SK-N-SH (cell line): ENCODE data around the gene MRPL10. TPM values are rescaled to one million over a fixed set of nuclear protein-coding genes. Genes with fewer than 3 reads are reported as not detected.

Source experiments
- CTCF ChIA-PET: fragments of 300-600, 350-600 bp; formaldehyde crosslinking; extraction: SDS; loops from one replicate; lab custom pipeline; 2021; lab: Yijun Ruan, JAX
- POLR2A ChIA-PET: fragments of 350-600 bp; sonication (Branson Sonifier 250); formaldehyde crosslinking; extraction: SDS; loops from one replicate; lab custom pipeline; 2020; ENCODE audit warnings: antibody characterized with exemption, inconsistent platforms; lab: Yijun Ruan, JAX
- DNase-seq: peaks from one replicate; pipeline ENCODE4 v3.0.0; 2012
- H2AFZ ChIP-seq: fragments of 200-600 bp; sonication (generic); 2 replicates; pipeline ENCODE4 v1.8.1; 2016; ENCODE audit warnings: antibody characterized with exemption, mild to moderate bottlenecking, low read depth
- H3F3A ChIP-seq: fragments of 200-600 bp; sonication (generic); replicated peaks from 2 replicates; pipeline ENCODE3; 2016; ENCODE audit warnings: antibody characterized with exemption, mild to moderate bottlenecking; ENCODE audit not compliant: insufficient read depth
- H3K27ac ChIP-seq, 2 experiments: fragments of 200-500 bp in 1 of 2; fragments of 200-600 bp in 1 of 2; sonication (Bioruptor generic) in 1 of 2; sonication (generic), shearing (Covaris generic) in 1 of 2; 2 replicates each; pipeline versions ENCODE4 v1.5.1 to v1.6.1; 2014 to 2016; ENCODE audit warnings: low read depth in 2 of 2, inconsistent platforms in 1 of 2, low read length in 1 of 2, mild to moderate bottlenecking in 1 of 2, mixed read lengths in 1 of 2
- H3K27me3 ChIP-seq: fragments of 200-600 bp; sonication (generic), shearing (Covaris generic); 2 replicates; pipeline ENCODE4 v1.6.1; 2016; ENCODE audit warnings: mixed run types; ENCODE audit not compliant: insufficient read depth
- H3K36me3 ChIP-seq, 2 experiments: fragments of 200-500 bp in 1 of 2; fragments of 200-600 bp in 1 of 2; sonication (Bioruptor generic) in 1 of 2; sonication (generic) in 1 of 2; replicated peaks in 1 of 2; 2 replicates each; pipeline versions ENCODE3 to v1.5.1; 2014 to 2016; ENCODE audit warnings: low read length in 1 of 2, mild to moderate bottlenecking in 1 of 2; ENCODE audit not compliant: insufficient read depth in 2 of 2, control insufficient read depth in 1 of 2
- H3K4me1 ChIP-seq, 2 experiments: fragments of 200-500 bp in 1 of 2; fragments of 200-600 bp in 1 of 2; sonication (Bioruptor generic) in 1 of 2; sonication (generic), shearing (Covaris generic) in 1 of 2; 2 replicates each; pipeline versions ENCODE4 v1.5.1 to v1.6.1; 2014 to 2016; ENCODE audit warnings: low read depth in 1 of 2, low read length in 1 of 2, mixed run types in 1 of 2; ENCODE audit not compliant: insufficient read depth in 2 of 2, control insufficient read depth in 1 of 2
- H3K4me2 ChIP-seq: fragments of 200-600 bp; sonication (generic), shearing (Covaris generic); 2 replicates; pipeline ENCODE4 v1.6.1; 2017; ENCODE audit warnings: mixed run types
- H3K4me3 ChIP-seq, 2 experiments: fragments of 200-500 bp in 1 of 2; fragments of 200-600 bp in 1 of 2; sonication (Bioruptor generic) in 1 of 2; sonication (generic), shearing (Covaris generic) in 1 of 2; 2 replicates each; pipeline versions ENCODE4 v1.5.1 to v1.8.1; 2014 to 2016; ENCODE audit warnings: low read depth in 2 of 2, inconsistent platforms in 1 of 2, low read length in 1 of 2, mild to moderate bottlenecking in 1 of 2, mixed read lengths in 1 of 2, moderate library complexity in 1 of 2
- H3K79me2 ChIP-seq: fragments of 200-600 bp; sonication (generic); 2 replicates; pipeline ENCODE4 v1.8.1; 2017; ENCODE audit warnings: mild to moderate bottlenecking; ENCODE audit not compliant: insufficient read depth
- H3K9ac ChIP-seq: fragments of 200-600 bp; sonication (generic); 2 replicates; pipeline ENCODE4 v1.6.1; 2017; ENCODE audit warnings: mixed run types
- H3K9me2 ChIP-seq: fragments of 200-600 bp; sonication (generic); 2 replicates; pipeline ENCODE4 v1.6.1; 2017; ENCODE audit warnings: mixed run types
- H3K9me3 ChIP-seq: fragments of 200-600 bp; sonication (generic); 2 replicates; pipeline ENCODE4 v1.6.1; 2017; ENCODE audit warnings: mixed run types, mild to moderate bottlenecking, moderate library complexity
- H4K20me1 ChIP-seq: fragments of 200-600 bp; sonication (generic); 2 replicates; pipeline ENCODE4 v1.6.1; 2017; ENCODE audit warnings: mild to moderate bottlenecking, mixed run types; ENCODE audit not compliant: insufficient read depth
- ELF1 ChIP-seq: IDR thresholded peaks from 2 replicates; pipeline ENCODE4 v1.4.0; 2012
- EZH2phosphoT487 ChIP-seq: fragments of 200-600 bp; sonication (generic); IDR thresholded peaks from 2 replicates; pipeline ENCODE4 v1.6.1; 2017; ENCODE audit warnings: low read depth, mixed run types, mild to moderate bottlenecking, antibody characterized with exemption, moderate library complexity, borderline replicate concordance
- FOSL2 ChIP-seq: IDR thresholded peaks from 2 replicates; pipeline ENCODE4 v1.4.0; 2012; ENCODE audit warnings: low read depth, mild to moderate bottlenecking, moderate library complexity, borderline replicate concordance
- FOXJ3 ChIP-seq: sonication (generic); formaldehyde crosslinking; IDR thresholded peaks from 2 replicates; pipeline ENCODE4 v1.5.1; 2020; ENCODE audit warnings: mild to moderate bottlenecking, missing genetic modification reagents
- FOXM1 ChIP-seq: IDR thresholded peaks from 2 replicates; pipeline ENCODE4 v1.4.0; 2012; ENCODE audit warnings: low read depth, mild to moderate bottlenecking
- IRF3 ChIP-seq: fragments of 150-350 bp; IDR thresholded peaks from 2 replicates; pipeline ENCODE4 v1.6.1; 2016; ENCODE audit warnings: mild to moderate bottlenecking, low read depth, low read length
- MEF2A ChIP-seq: IDR thresholded peaks from 2 replicates; pipeline ENCODE4 v1.4.0; 2012; ENCODE audit warnings: low read depth, borderline replicate concordance
- NFIC ChIP-seq: IDR thresholded peaks from 2 replicates; pipeline ENCODE4 v1.4.0; 2012; ENCODE audit warnings: borderline replicate concordance
- NRF1 ChIP-seq: IDR thresholded peaks from 2 replicates; pipeline ENCODE4 v1.6.1; 2012; ENCODE audit warnings: low read depth, mild to moderate bottlenecking, low read length
- POLR2AphosphoS5 ChIP-seq: IDR thresholded peaks from 2 replicates; pipeline ENCODE4 v1.6.1; 2012; ENCODE audit warnings: low read depth, low read length
- RAD21 ChIP-seq: IDR thresholded peaks from 2 replicates; pipeline ENCODE4 v1.6.1; 2012; ENCODE audit warnings: mild to moderate bottlenecking, low read length
- REST ChIP-seq: IDR thresholded peaks from 2 replicates; pipeline ENCODE4 v1.6.1; 2012; ENCODE audit warnings: mild to moderate bottlenecking, low read depth, low read length, moderate library complexity
- SIN3A ChIP-seq: IDR thresholded peaks from 2 replicates; pipeline ENCODE4 v1.6.1; 2012; ENCODE audit warnings: low read depth, mild to moderate bottlenecking, low read length, moderate library complexity, borderline replicate concordance
- SMC3 ChIP-seq: IDR thresholded peaks from 2 replicates; pipeline ENCODE4 v1.6.1; 2012; ENCODE audit warnings: low read depth, low read length, improper control_type of control experiment
- TAF1 ChIP-seq: IDR thresholded peaks from 2 replicates; pipeline ENCODE4 v1.6.1; 2012; ENCODE audit warnings: low read depth, mild to moderate bottlenecking, low read length, moderate library complexity, borderline replicate concordance
- TEAD4 ChIP-seq: IDR thresholded peaks from 2 replicates; pipeline ENCODE4 v1.4.0; 2012; ENCODE audit warnings: mild to moderate bottlenecking, borderline replicate concordance; ENCODE audit not compliant: insufficient read depth
- WGBS: methylation state at CpG from one replicate; pipeline ENCODE4 v1.1.6; 2017; ENCODE audit warnings: low lambda C conversion rate; 5-methylcytosine and 5-hydroxymethylcytosine counted together
- polyA plus RNA-seq, 3 experiments: library from polyadenylated mRNA; depleted of rRNA; stranded (reverse); fragments of >200 nt; gene quantifications; 2 replicates each; pipeline ENCODE4 v1.2.3, GENCODE V29; 2012
- TF ChIP-seq, protein P1 (sequence below): IDR thresholded peaks from 2 replicates; pipeline ENCODE4 v1.4.0; 2012; ENCODE audit warnings: low read depth, borderline replicate concordance
- TF ChIP-seq, protein P2 (sequence below): IDR thresholded peaks from 2 replicates; pipeline ENCODE4 v1.4.0; 2012; ENCODE audit warnings: low read depth
- TF ChIP-seq, protein P3 (sequence below): fragments of 150-350 bp; IDR thresholded peaks from 2 replicates; pipeline ENCODE4 v1.6.1; 2017; ENCODE audit warnings: antibody characterized with exemption, low read length, low read depth, borderline replicate concordance

Gene MRPL10
- polyA plus RNA-seq, 1 of the 3 experiments (the other 2 are of a cell fraction) = 136 TPM

- CTCF ChIA-PET = interaction anchor here (1.4 to 1.7 kb wide), 4 partner anchors 13 to 117 kb away, joined by 5 to 12 read pairs (median 6); partner anchors contain the start of gene SCRN2
- peaks cover under 1% of the 10 kb centered on the region; the same call in 1 of the 2 replicates for H3K79me2 ChIP-seq
Observed at GRCh38 chr17:47815106-47815918, 16.0 kb downstream of the MRPL10 start.

More at GRCh38 chr17:47815106-47815918, 16.0 kb downstream of the MRPL10 start:
- Histone ChIP-seq H3K4me3 (no peak overlapping the region), H3F3A (peaks cover 5% of the 10 kb centered on the region), H3K27ac (no peak overlapping the region), H4K20me1 (0 out of 2 replicates have a peak, but pooled peaks cover 6% of the 10 kb centered on the region), H2AFZ (no peak overlapping the region), H3K4me1 (peaks cover 0 to 5% of the 10 kb centered on the region in 2 experiments; a peak in 1 of 4 replicates)
- no peak for DNase-seq
- WGBS = 89% methylated on average over 16 of the region's 21 CpGs
- no peak for TF ChIP-seq SIN3A
- TF ChIP-seq FOSL2 = no peak
- TF ChIP-seq TEAD4 = no peak
- TF ChIP-seq, protein P1, sequence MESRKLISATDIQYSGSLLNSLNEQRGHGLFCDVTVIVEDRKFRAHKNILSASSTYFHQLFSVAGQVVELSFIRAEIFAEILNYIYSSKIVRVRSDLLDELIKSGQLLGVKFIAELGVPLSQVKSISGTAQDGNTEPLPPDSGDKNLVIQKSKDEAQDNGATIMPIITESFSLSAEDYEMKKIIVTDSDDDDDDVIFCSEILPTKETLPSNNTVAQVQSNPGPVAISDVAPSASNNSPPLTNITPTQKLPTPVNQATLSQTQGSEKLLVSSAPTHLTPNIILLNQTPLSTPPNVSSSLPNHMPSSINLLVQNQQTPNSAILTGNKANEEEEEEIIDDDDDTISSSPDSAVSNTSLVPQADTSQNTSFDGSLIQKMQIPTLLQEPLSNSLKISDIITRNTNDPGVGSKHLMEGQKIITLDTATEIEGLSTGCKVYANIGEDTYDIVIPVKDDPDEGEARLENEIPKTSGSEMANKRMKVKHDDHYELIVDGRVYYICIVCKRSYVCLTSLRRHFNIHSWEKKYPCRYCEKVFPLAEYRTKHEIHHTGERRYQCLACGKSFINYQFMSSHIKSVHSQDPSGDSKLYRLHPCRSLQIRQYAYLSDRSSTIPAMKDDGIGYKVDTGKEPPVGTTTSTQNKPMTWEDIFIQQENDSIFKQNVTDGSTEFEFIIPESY = no peak
- TF ChIP-seq EZH2phosphoT487 = no peak
- TF ChIP-seq NRF1 = no peak
- no peak for TF ChIP-seq REST
- TF ChIP-seq ELF1 = no peak
- TF ChIP-seq NFIC = no peak
- TF ChIP-seq POLR2AphosphoS5 = no peak
- TF ChIP-seq SMC3 = no peak
- TF ChIP-seq RAD21 = no peak
- TF ChIP-seq FOXJ3 (CRISPR knock-in tag) = no peak
- TF ChIP-seq, protein P2, sequence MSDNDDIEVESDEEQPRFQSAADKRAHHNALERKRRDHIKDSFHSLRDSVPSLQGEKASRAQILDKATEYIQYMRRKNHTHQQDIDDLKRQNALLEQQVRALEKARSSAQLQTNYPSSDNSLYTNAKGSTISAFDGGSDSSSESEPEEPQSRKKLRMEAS = no peak
- TF ChIP-seq, protein P3, sequence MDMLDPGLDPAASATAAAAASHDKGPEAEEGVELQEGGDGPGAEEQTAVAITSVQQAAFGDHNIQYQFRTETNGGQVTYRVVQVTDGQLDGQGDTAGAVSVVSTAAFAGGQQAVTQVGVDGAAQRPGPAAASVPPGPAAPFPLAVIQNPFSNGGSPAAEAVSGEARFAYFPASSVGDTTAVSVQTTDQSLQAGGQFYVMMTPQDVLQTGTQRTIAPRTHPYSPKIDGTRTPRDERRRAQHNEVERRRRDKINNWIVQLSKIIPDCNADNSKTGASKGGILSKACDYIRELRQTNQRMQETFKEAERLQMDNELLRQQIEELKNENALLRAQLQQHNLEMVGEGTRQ = no peak
- no peak for TF ChIP-seq TAF1
- no peak for TF ChIP-seq FOXM1
- no peak for TF ChIP-seq MEF2A
- no peak for TF ChIP-seq IRF3
- TF ChIP-seq, all 33 proteins: peak for 0
- Histone ChIP-seq H3K36me3 (peaks cover 4 to 69% of the 10 kb centered on the region in 2 experiments), H3K9ac (no peak overlapping the region), H3K27me3 (no peaks in the 10 kb centered on the region), H3K4me2 (no peak overlapping the region), H3K9me2 (no peaks in the 10 kb centered on the region), H3K9me3 (no peaks in the 10 kb centered on the region)
- POLR2A ChIA-PET = interaction anchor here (1.1 kb wide), 1 partner anchor 16 kb away, joined by 3 read pairs; the partner anchor contains the start of genes LRRC46 and MRPL10
